HepG2 (cell line): ENCODE measurements around the gene GPR17. TPM values are rescaled to one million over a fixed set of nuclear protein-coding genes. Genes with fewer than 3 reads are reported as not detected.

Experiments used
- ATAC-seq: fragments of 200-7000 bp; cut with Tn5 transposase; 3 replicates; pipeline ENCODE4 v1.9.1; 2020; ENCODE audit warnings: mild to moderate bottlenecking, moderate library complexity
- BruUV-seq: library from RNA; stranded (reverse); fragments of 400-500 nt; replicated peaks from 2 replicates; lab custom pipeline; 2021; lab: Mats Ljungman, UMichigan
- CTCF ChIA-PET: fragments of 300-600 bp; formaldehyde crosslinking; extraction: SDS; loops from one replicate; lab custom pipeline; 2021; ENCODE audit warnings: low total read pairs, inconsistent platforms, low intra/inter-chr PET ratio; lab: Yijun Ruan, JAX
- POLR2A ChIA-PET: fragments of 350-600 bp; sonication (Branson Sonifier 250); formaldehyde crosslinking; loops from one replicate; lab custom pipeline; 2020; ENCODE audit warnings: antibody characterized with exemption, inconsistent platforms; lab: Yijun Ruan, JAX
- DNase-seq: peaks from one replicate; pipeline ENCODE4 v3.0.0-alpha.2; 2015; ENCODE audit warnings: low spot score
- FAIRE-seq: peaks from 3 replicates; lab custom pipeline; 2011; peaks lifted over from hg19 to GRCh38; lab: Jason Lieb, UNC
- H2AFZ ChIP-seq: one replicate; pipeline ENCODE4 v1.6.1; 2011; ENCODE audit warnings: low read length, inconsistent platforms
- H3K27ac ChIP-seq: fragments of 300-600 bp; 3 replicates; pipeline ENCODE4 v1.8.0; 2011; ENCODE audit warnings: mixed run types, mild to moderate bottlenecking, mixed read lengths, low read length, inconsistent platforms; ENCODE audit not compliant: insufficient read depth; ENCODE audit errors: extremely low read length
- H3K27me3 ChIP-seq, 2 experiments: fragments of 200-600 bp in 1 of 2; 2 replicates in 1 of 2; 3 replicates in 1 of 2; pipeline versions ENCODE4 v1.6.0 to v1.8.0; 2011; ENCODE audit warnings: low read length in 2 of 2, mild to moderate bottlenecking in 2 of 2, moderate library complexity in 2 of 2, inconsistent platforms in 1 of 2; ENCODE audit not compliant: insufficient read depth in 2 of 2, control insufficient read depth in 1 of 2
- H3K36me3 ChIP-seq, 2 experiments: fragments of 200-600 bp in 1 of 2; replicated peaks in 1 of 2; 2 replicates in 1 of 2; 3 replicates in 1 of 2; pipeline versions ENCODE4 v1.5.1 to v1.8.0; 2011; ENCODE audit warnings: low read length in 2 of 2, inconsistent platforms in 1 of 2; ENCODE audit not compliant: insufficient read depth in 2 of 2, control insufficient read depth in 1 of 2
- H3K4me1 ChIP-seq: 2 replicates; pipeline ENCODE4 v1.5.1; 2012; ENCODE audit warnings: low read length, inconsistent platforms; ENCODE audit not compliant: insufficient read depth
- H3K4me2 ChIP-seq: 2 replicates; pipeline ENCODE4 v1.6.0; 2011; ENCODE audit warnings: low read depth, low read length, inconsistent platforms
- H3K4me3 ChIP-seq, 3 experiments: fragments of 200-600 bp in 1 of 3; sonication (generic), shearing (Covaris generic) in 1 of 3; replicated peaks in 1 of 3; 2 replicates each; pipeline ENCODE4 v1.5.1; 2011 to 2016; ENCODE audit warnings: low read length in 3 of 3, inconsistent platforms in 2 of 3, low read depth in 2 of 3, mild to moderate bottlenecking in 2 of 3, control low read depth in 1 of 3, mixed read lengths in 1 of 3; ENCODE audit not compliant: insufficient read depth in 1 of 3
- H3K79me2 ChIP-seq: one replicate; pipeline ENCODE4 v1.6.1; 2011; ENCODE audit warnings: low read length, inconsistent platforms; ENCODE audit not compliant: insufficient read depth
- H3K9ac ChIP-seq: 2 replicates; pipeline ENCODE4 v1.6.0; 2011; ENCODE audit warnings: mild to moderate bottlenecking, low read depth, low read length, inconsistent platforms; ENCODE audit not compliant: insufficient read depth
- H3K9me3 ChIP-seq: 2 replicates; pipeline ENCODE4 v1.5.1; 2012; ENCODE audit warnings: mild to moderate bottlenecking, low read length
- H4K20me1 ChIP-seq: 2 replicates; pipeline ENCODE4 v1.6.0; 2011; ENCODE audit warnings: inconsistent platforms, mild to moderate bottlenecking, low read length, moderate library complexity; ENCODE audit not compliant: insufficient read depth
- FOXA3 ChIP-seq: IDR thresholded peaks from 2 replicates; pipeline ENCODE4 v1.6.1; 2016; ENCODE audit warnings: missing genetic modification reagents, missing compliant biosample characterization
- GABPB1 ChIP-seq: IDR thresholded peaks from 2 replicates; pipeline ENCODE4 v1.6.1; 2016; ENCODE audit warnings: mild to moderate bottlenecking, missing genetic modification reagents, moderate library complexity, missing compliant biosample characterization
- HNRNPL ChIP-seq: fragments of 200-400 bp; formaldehyde crosslinking; IDR thresholded peaks from 2 replicates; pipeline ENCODE4 v1.6.1; 2017; ENCODE audit warnings: mild to moderate bottlenecking, low read depth, low read length
- KDM2A ChIP-seq: sonication (generic); formaldehyde crosslinking; IDR thresholded peaks from 2 replicates; pipeline ENCODE4 v1.4.0; 2020; ENCODE audit warnings: low read depth, missing genetic modification reagents, borderline replicate concordance
- NFATC3 ChIP-seq: sonication (generic); formaldehyde crosslinking; IDR thresholded peaks from 2 replicates; pipeline ENCODE4 v1.5.1; 2020; ENCODE audit warnings: mild to moderate bottlenecking, missing genetic modification reagents
- SNAI1 ChIP-seq: sonication (generic); formaldehyde crosslinking; IDR thresholded peaks from 2 replicates; pipeline ENCODE4 v1.5.0; 2020; ENCODE audit warnings: mild to moderate bottlenecking, missing genetic modification reagents, borderline replicate concordance
- SOX5 ChIP-seq: IDR thresholded peaks from 2 replicates; pipeline ENCODE4 v1.6.1; 2016; ENCODE audit warnings: borderline replicate concordance
- SRSF9 ChIP-seq: fragments of 200-400 bp; formaldehyde crosslinking; IDR thresholded peaks from 2 replicates; pipeline ENCODE4 v1.6.1; 2018; ENCODE audit warnings: borderline replicate concordance, mild to moderate bottlenecking, low read depth, low read length; ENCODE audit not compliant: insufficient read depth, poor library complexity, severe bottlenecking
- ZNF672 ChIP-seq: sonication (generic); formaldehyde crosslinking; IDR thresholded peaks from 2 replicates; pipeline ENCODE4 v1.8.1; 2022; ENCODE audit warnings: missing genetic modification reagents
- ZNF7 ChIP-seq: IDR thresholded peaks from 2 replicates; pipeline ENCODE4 v1.6.1; 2016; ENCODE audit warnings: missing biosample characterization, missing genetic modification reagents
- WGBS: methylation state at CpG from one replicate; pipeline ENCODE4 v1.1.6; 2017; ENCODE audit warnings: low lambda C conversion rate; 5-methylcytosine and 5-hydroxymethylcytosine counted together
- in situ Hi-C: cut with HindIII; loops from 2 replicates; pipeline ENCODE4 v1.10.0; 2017; ENCODE audit warnings: low pct_unique_long_range_greater_than_20kb; ENCODE audit not compliant: extremely low pct_ligation_motif_present
- intact Hi-C: fragments of 100-400 bp; cut with micrococcal nuclease; formaldehyde crosslinking; loops from one replicate; pipeline ENCODE4 v1.10.0; 2022; ENCODE audit not compliant: unreplicated experiment
- polyA plus RNA-seq, 8 experiments: library from polyadenylated mRNA; depleted of rRNA in 3 of 8; stranded (reverse) in 7 of 8; unstranded in 1 of 8; fragments of >200 nt; fragmentation: Illumina TruSeq in 4 of 8; extraction: Trizol in 4 of 8; gene quantifications; 2 replicates each; pipeline versions ENCODE4 v1.2.1 to v1.2.3, GENCODE V29; 2011 to 2016; ENCODE audit warnings: low read depth in 4 of 8, missing spikeins in 1 of 8, mixed read lengths in 1 of 8; ENCODE audit not compliant: insufficient read depth in 1 of 8
- total RNA-seq, 5 experiments: library from RNA; depleted of rRNA; stranded (reverse); fragments of >200 nt; fragmentation: Illumina TruSeq; extraction: Trizol; gene quantifications; 2 replicates each; pipeline ENCODE4 v1.2.3, GENCODE V29; 2016; ENCODE audit warnings: low read depth in 1 of 5

The GPR17 gene
- total and polyA plus RNA-seq, 2 of the 13 experiments (the other 11 are each of a cell fraction or from before 2014, with no cell fraction given), result not detected

- TF ChIP-seq NFATC3 (CRISPR knock-in tag) (no peak), KDM2A (CRISPR knock-in tag) (no peak)
Observed at GRCh38 chr2:127636248-127637235, 9.4 kb upstream of the GPR17 start (continued).

GRCh38 chr2:127637236-127637630 is 8.7 kb upstream of the GPR17 start:
- CTCF ChIA-PET, result no interaction called here
- Histone ChIP-seq H3K36me3 (no peaks in the 10 kb centered on the region), H2AFZ (no peak overlapping the region), H3K4me2 (no peak overlapping the region), H3K9me3 (no peaks in the 10 kb centered on the region), H3K79me2 (no peaks in the 10 kb centered on the region), H4K20me1 (no peaks in the 10 kb centered on the region), H3K4me3 (no peak overlapping the region), H3K27me3 (peaks cover 22 to 76% of the 10 kb centered on the region in 2 experiments), H3K4me1 (peaks cover 40% of the 10 kb centered on the region), H3K27ac (no peak overlapping the region), H3K9ac (no peak overlapping the region)
- no peak for ATAC-seq
- POLR2A ChIA-PET, result no interaction called here
- DNase-seq, result no peak
- FAIRE-seq, result no peak
- 40% methylated on average over 11 of the region's 13 CpGs for WGBS
- no peak for TF ChIP-seq SRSF9
- no peak for TF ChIP-seq SNAI1 (CRISPR knock-in tag)
- intact Hi-C loops, result no loop called here
- in situ Hi-C loops, result no loop called here
- no TSS peak for BruUV-seq

- 0 out of 2 replicates have a peak, but pooled peaks have one; percentile 44 for TF ChIP-seq HNRNPL
- TF ChIP-seq SOX5 (CRISPR knock-in tag), result no peak
- TF ChIP-seq GABPB1 (CRISPR knock-in tag), result 0 out of 2 replicates have a peak, but pooled peaks have one; percentile 5
- no peak for TF ChIP-seq ZNF7 (CRISPR knock-in tag)
- no peak for TF ChIP-seq ZNF672 (CRISPR knock-in tag)
- no peak for TF ChIP-seq FOXA3 (CRISPR knock-in tag)
- TF ChIP-seq, all 625 proteins: peak for 2
- Histone ChIP-seq H3K36me3 (no peaks in the 10 kb centered on the region), H3K9ac (no peak overlapping the region), H3K27me3 (peaks cover 22 to 71% of the 10 kb centered on the region in 2 experiments), H3K27ac (no peak overlapping the region), H3K79me2 (no peaks in the 10 kb centered on the region), H2AFZ (no peak overlapping the region), H3K4me1 (peaks cover 41% of the 10 kb centered on the region), H4K20me1 (no peaks in the 10 kb centered on the region), H3K4me2 (peak overlapping the region; percentile 26; the same call in 1 of the 2 replicates), H3K9me3 (no peaks in the 10 kb centered on the region), H3K4me3 (peak overlapping the region in 1 of 3 experiments; percentile 9; a peak in 1 of 6 replicates)
- 23% methylated on average over 8 of the region's 8 CpGs for WGBS
- ATAC-seq, result no peak
- intact Hi-C loops, result no loop called here
- BruUV-seq, result no TSS peak
- DNase-seq, result no peak
- FAIRE-seq, result no peak
- in situ Hi-C loops, result no loop called here
- POLR2A ChIA-PET, result no interaction called here
- CTCF ChIA-PET, result no interaction called here
Observed at GRCh38 chr2:127637725-127638252, 8.2 kb upstream of the GPR17 start.
